Mesothelial cell of epicardium (in vitro differentiated cells): ENCODE data around the gene ICAM3. TPM values are rescaled to one million over a fixed set of nuclear protein-coding genes. Genes with fewer than 3 reads are reported as not detected.
A peak's percentile ranks its signal among the peaks of the same experiment; 100 is the strongest.
"Not testable (repeated sequence)": the region's sequence is repeated elsewhere in the genome, so short reads cannot be mapped to it uniquely, and the experiment has no call there.

Experiments
- DNase-seq, 2 experiments: peaks; one replicate each; pipeline ENCODE4 v3.0.0; 2021; ENCODE audit warnings: low spot score in 2 of 2; ENCODE audit not compliant: unreplicated experiment in 2 of 2
- H3K27ac Mint-ChIP-seq: 2 replicates; pipeline ENCODE4 v1.8.0; 2021; ENCODE audit warnings: mixed read lengths
- H3K27me3 Mint-ChIP-seq: 2 replicates; pipeline ENCODE4 v1.8.0; 2021; ENCODE audit warnings: low read depth, mixed read lengths
- H3K36me3 Mint-ChIP-seq: 2 replicates; pipeline ENCODE4 v1.8.0; 2021; ENCODE audit warnings: mixed read lengths
- H3K4me1 Mint-ChIP-seq: 2 replicates; pipeline ENCODE4 v1.8.0; 2021; ENCODE audit warnings: mixed read lengths
- H3K4me3 Mint-ChIP-seq: 2 replicates; pipeline ENCODE4 v1.8.0; 2021; ENCODE audit warnings: mild to moderate bottlenecking, moderate library complexity, mixed read lengths
- H3K9me3 Mint-ChIP-seq: 2 replicates; pipeline ENCODE4 v1.8.0; 2021; ENCODE audit warnings: mixed read lengths
- total RNA-seq: library from RNA; stranded (reverse); gene quantifications from 3 replicates; pipeline ENCODE4 v1.2.1, GENCODE V29; 2021
- TF ChIP-seq, protein P1 (sequence below): fragments of 200-600 bp; sonication (generic); IDR thresholded peaks from one replicate; pipeline ENCODE4 v1.5.0; 2021; ENCODE audit warnings: antibody characterized with exemption; ENCODE audit not compliant: unreplicated experiment

The ICAM3 gene
- total RNA-seq, 1 donor from 2014 or later: 2.3 TPM

DNA sequence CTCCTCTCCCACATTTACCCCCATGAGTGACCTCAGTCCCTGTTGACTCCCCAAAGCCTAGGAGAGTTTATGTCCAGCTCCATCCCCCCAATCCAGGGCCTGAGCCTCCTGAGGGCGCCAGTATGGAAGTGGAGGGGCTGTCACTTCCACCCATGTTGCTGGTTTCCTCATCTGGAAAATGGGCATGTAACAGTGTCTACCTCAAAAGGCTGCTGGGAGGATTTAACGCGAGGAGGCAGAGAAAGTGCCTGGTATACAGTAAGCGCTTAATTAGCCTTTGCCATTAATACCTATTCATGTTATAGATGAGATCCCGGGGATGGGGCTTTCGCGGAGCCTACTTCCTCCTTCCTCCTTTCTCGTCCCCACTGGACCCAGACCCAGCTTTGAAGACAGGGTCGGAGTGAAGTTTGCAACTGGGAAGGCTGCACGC, 40.5 kb upstream of the ICAM3 start:
- H3K4me1 Mint-ChIP-seq: peaks cover 18% of the 10 kb centered on the region
- TF ChIP-seq, protein P1, sequence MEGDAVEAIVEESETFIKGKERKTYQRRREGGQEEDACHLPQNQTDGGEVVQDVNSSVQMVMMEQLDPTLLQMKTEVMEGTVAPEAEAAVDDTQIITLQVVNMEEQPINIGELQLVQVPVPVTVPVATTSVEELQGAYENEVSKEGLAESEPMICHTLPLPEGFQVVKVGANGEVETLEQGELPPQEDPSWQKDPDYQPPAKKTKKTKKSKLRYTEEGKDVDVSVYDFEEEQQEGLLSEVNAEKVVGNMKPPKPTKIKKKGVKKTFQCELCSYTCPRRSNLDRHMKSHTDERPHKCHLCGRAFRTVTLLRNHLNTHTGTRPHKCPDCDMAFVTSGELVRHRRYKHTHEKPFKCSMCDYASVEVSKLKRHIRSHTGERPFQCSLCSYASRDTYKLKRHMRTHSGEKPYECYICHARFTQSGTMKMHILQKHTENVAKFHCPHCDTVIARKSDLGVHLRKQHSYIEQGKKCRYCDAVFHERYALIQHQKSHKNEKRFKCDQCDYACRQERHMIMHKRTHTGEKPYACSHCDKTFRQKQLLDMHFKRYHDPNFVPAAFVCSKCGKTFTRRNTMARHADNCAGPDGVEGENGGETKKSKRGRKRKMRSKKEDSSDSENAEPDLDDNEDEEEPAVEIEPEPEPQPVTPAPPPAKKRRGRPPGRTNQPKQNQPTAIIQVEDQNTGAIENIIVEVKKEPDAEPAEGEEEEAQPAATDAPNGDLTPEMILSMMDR: no peak
- no peaks in the 10 kb centered on the region for H3K9me3 Mint-ChIP-seq
- H3K4me3 Mint-ChIP-seq: peak overlapping the region; percentile 89
- DNase-seq: no peak
- peaks cover 2% of the 10 kb centered on the region for H3K27me3 Mint-ChIP-seq
- H3K27ac Mint-ChIP-seq: peak overlapping the region; percentile 97
- H3K36me3 Mint-ChIP-seq: peaks cover 10% of the 10 kb centered on the region

DNA sequence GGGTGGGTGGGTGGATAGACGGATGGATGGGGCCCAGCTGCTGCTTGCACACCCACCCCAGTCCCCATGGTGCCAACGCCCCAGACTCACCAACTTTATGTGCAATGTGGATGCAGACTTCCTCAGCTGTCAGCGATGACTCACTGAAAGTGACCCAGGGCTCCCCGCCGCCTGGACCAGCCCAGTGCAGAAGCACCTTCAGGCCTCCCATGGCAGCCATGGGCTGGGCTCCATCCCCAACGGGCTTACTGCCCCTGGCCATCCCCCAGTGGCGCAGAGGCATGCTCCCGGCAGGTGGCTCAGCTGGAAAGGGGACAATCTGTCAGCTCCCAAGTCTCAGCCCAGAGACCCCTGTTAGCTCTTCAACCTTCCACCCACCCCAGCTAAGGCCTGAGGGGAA, 38.7 kb upstream of the ICAM3 start:
- H3K27me3 Mint-ChIP-seq: no peaks in the 10 kb centered on the region
- no peak for DNase-seq
- H3K36me3 Mint-ChIP-seq: peaks cover 14% of the 10 kb centered on the region
- H3K4me3 Mint-ChIP-seq: no peak overlapping the region
- H3K27ac Mint-ChIP-seq: no peak overlapping the region
- TF ChIP-seq, protein P1: no peak
- no peaks in the 10 kb centered on the region for H3K9me3 Mint-ChIP-seq
- peaks cover 18% of the 10 kb centered on the region for H3K4me1 Mint-ChIP-seq

DNA sequence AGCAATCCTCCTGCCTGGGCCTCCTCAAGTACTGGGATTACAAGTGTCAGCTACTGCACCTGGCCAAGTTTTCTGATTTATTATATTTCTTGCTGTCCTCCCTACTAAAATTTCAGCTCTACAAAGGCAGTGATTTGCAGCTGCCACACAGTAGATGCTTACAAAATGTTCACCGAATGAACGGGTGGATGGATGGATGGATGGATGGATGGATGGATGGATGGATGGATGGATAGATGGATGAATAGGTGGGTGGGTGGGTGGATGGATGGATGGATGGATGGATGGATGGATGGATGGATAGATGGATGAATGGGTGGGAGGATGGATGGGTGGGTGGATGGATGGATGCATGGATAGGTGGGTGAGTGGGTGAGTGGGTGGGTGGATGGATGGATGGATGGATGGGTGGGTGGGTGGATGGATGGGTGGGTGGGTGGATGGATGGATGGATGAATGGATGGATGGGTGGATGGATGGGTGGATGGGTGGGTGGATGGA, 37.8 kb upstream of the ICAM3 start:
- DNase-seq, H3K9me3 Mint-ChIP-seq, H3K4me3 Mint-ChIP-seq, H3K27ac Mint-ChIP-seq, H3K27me3 Mint-ChIP-seq: not testable (repeated sequence)
- H3K36me3 Mint-ChIP-seq: peaks cover 14% of the 10 kb centered on the region
- H3K4me1 Mint-ChIP-seq: peaks cover 18% of the 10 kb centered on the region

DNA sequence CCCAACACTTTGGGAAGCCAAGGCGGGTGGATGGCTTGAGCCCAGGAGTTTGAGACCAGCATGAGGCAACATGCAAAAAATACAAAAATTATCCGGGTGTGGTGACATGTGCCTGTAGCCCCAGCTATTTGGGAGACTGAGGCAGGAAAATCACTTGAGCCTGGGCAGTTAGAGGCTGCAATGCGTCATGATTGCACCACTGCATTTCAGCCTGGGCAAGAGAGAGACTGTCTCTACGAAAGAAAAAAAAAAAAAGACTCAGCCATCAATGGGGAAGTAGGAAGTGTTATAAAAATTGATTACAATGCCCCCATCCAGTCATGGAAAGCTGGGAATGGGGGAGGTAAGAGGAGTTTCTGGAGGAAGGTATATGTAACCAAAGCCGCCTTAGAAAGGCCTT, 35.5 kb upstream of the ICAM3 start:
- peaks cover 5% of the 10 kb centered on the region for H3K4me1 Mint-ChIP-seq
- H3K9me3 Mint-ChIP-seq: no peaks in the 10 kb centered on the region
- TF ChIP-seq, protein P1: no peak
- no peak overlapping the region for H3K4me3 Mint-ChIP-seq
- DNase-seq: no peak
- H3K27ac Mint-ChIP-seq: no peak overlapping the region
- H3K27me3 Mint-ChIP-seq: no peaks in the 10 kb centered on the region
- H3K36me3 Mint-ChIP-seq: peaks cover 14% of the 10 kb centered on the region

DNA sequence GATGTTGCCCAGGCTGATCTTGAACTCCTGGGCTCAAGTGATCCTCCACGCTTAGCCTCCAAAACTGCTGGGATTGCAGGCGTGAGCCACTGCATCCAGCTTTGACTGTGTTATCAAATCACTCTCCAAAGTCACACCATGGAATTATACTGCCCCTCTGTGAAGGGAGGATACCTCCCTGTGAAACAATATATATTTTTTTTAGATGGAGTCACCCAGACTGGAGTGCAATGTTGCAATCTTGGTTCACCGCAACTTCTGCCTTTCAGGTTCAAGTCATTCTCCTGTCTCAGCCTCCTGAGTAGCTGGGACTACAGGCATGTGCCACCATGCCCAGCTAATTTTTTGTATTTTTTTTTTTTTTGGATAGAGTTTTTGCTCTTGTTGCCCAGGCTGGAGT, 33.3 kb upstream of the ICAM3 start:
- Mint-ChIP-seq H3K4me1 (no peaks in the 10 kb centered on the region), H3K27me3 (no peaks in the 10 kb centered on the region), H3K27ac (no peak overlapping the region), H3K9me3 (peaks cover 7% of the 10 kb centered on the region), H3K4me3 (no peak overlapping the region), H3K36me3 (peaks cover 32% of the 10 kb centered on the region)
- TF ChIP-seq, protein P1: no peak
- no peak for DNase-seq

DNA sequence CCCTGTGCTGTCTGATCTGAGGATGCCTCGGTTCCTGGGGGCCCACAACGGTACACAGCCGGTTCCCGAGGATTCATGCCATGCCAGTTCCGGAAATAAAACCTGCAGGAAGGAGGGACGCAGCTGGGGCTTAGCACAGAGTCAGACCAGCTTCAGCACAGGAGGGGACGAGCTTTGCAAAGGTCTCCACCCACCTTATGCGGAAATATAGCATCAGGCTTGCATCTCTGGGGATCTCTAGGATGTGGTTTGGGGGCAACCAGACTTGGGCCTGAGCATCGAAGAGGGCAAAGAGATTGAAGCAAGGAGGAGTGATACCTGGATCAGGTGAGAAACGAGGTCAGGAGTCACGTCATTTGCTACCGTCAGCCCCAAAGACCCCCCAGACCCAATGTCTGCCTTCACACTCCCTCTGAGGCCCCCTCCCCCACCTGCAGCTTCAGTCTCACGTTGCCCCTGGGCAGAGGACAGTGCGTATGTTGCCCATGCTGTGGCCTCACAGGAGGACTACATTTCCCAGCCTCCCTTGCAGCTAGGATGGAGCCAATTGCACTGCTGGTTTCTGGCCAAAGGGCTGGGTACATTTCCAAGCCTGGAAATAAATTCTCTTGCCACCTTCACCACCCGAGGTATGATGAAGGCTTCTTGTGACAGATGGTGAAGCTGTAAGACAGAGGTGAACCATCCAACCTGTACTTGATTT, 28.8 kb upstream of the ICAM3 start:
- Mint-ChIP-seq H3K4me1 (no peaks in the 10 kb centered on the region), H3K4me3 (no peak overlapping the region), H3K36me3 (peaks cover 34% of the 10 kb centered on the region), H3K27me3 (no peaks in the 10 kb centered on the region), H3K27ac (no peak overlapping the region), H3K9me3 (peaks cover 7% of the 10 kb centered on the region)
- DNase-seq: no peak
- TF ChIP-seq, protein P1: no peak

DNA sequence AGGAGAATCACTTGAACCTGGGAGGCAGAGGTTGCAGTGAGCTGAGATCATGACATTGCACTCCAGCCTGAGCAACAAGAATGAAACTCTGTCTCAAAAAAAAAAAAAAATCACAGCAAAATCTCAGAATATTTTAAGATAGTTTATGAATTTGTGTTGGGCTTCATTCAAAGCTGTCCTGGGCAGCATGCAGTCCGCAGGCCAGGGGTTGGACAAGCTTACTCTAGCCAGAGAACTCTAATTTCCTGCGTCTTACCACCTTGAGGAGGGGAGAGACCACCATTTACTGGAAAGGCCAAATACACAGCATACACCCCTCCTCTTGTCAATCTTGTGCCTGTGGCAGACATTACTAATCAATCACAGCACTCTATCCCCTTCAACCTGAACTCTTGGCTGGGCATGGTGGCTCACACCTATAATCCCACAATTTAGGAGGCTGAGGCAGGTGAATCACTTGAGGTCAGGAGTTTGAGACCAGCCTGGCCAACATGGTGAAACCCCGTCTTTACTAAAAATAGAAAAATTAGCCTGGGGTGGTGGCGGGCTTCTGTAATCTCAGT, 27.6 kb upstream of the ICAM3 start:
- not testable (repeated sequence) for H3K27me3 Mint-ChIP-seq, DNase-seq, H3K27ac Mint-ChIP-seq, H3K4me3 Mint-ChIP-seq, H3K9me3 Mint-ChIP-seq, H3K4me1 Mint-ChIP-seq
- peaks cover 35% of the 10 kb centered on the region for H3K36me3 Mint-ChIP-seq
